HG02610 (cell line): ENCODE data around the gene LMF1.
"Not testable (repeated sequence)": the region's sequence is repeated elsewhere in the genome, so short reads cannot be mapped to it uniquely, and the experiment has no call there.

Experiments used
- ATAC-seq: cut with Tn5 transposase; IDR thresholded peaks from one replicate; pipeline ENCODE4 v1.9.1; 2021; ENCODE audit warnings: mild to moderate bottlenecking, moderate library complexity; ENCODE audit not compliant: unreplicated experiment

LMF1 gene

GRCh38 chr16:886084-886543 lies 84.7 kb downstream of the LMF1 start:
- ATAC-seq, result no peak

DNA sequence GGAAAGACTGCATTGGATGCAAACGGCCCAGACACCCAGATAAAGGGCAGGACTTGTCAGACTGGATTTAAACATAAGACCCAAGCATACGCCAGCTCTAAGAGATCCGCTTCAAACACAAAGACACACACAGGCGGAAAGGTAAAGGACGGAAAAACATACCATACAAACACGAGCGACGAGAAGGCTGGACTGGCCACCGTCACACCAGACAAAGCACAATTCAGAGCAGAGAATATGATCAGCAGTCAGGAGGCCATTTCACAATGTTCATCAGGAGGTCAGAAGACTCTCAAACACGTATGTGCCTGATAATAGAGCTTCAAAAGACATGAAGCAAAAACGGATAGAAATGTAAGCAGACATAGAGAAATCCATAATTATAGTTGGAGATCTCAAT lies 85.4 kb downstream of the LMF1 start:
- ATAC-seq, result no peak

- no peak for ATAC-seq
These were observed 86.6 kb downstream of the LMF1 start for GRCh38 chr16:884232-884631.

DNA sequence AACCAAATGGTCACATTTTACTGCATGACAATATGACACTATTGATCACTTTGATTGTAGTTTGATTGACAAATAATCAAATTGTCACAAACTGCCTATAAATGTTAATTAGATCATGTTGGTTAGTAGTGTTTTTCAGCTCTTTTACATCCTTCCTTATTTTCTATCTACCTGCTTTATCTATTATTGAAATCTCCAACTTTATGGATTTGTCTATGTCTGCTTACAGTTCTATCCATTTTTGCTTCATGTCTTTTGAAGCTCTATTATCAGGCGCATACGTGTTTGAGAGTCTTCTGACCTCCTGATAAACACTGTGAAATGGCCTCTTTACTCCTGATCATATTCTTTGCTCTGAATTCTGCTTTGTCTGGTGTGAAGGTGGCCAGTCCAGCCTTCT lies 87.0 kb downstream of the LMF1 start:
- ATAC-seq, result no peak

GRCh38 chr16:883340-883739 lies 87.4 kb downstream of the LMF1 start:
- no peak for ATAC-seq

DNA sequence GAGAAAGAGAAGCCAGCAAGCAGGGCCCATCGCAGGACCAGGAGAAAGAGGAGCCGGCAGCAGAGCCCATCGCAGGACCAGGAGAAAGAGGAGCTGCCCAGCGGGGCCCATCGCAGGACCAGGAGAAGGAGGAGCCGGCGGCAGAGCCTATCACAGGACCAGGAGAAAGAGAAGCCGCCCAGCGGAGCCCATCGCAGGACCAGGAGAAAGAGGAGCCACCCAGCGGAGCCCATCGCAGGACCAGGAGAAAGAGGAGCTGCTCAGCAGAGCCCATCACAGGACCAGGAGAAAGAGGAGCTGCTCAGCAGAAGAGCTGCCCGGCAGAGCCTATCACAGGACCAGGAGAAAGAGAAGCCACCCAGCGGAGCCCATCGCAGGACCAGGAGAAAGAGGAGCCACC lies 88.1 kb downstream of the LMF1 start:
- not testable (repeated sequence) for ATAC-seq

GRCh38 chr16:882256-882655 lies 88.5 kb downstream of the LMF1 start:
- no peak for ATAC-seq

DNA sequence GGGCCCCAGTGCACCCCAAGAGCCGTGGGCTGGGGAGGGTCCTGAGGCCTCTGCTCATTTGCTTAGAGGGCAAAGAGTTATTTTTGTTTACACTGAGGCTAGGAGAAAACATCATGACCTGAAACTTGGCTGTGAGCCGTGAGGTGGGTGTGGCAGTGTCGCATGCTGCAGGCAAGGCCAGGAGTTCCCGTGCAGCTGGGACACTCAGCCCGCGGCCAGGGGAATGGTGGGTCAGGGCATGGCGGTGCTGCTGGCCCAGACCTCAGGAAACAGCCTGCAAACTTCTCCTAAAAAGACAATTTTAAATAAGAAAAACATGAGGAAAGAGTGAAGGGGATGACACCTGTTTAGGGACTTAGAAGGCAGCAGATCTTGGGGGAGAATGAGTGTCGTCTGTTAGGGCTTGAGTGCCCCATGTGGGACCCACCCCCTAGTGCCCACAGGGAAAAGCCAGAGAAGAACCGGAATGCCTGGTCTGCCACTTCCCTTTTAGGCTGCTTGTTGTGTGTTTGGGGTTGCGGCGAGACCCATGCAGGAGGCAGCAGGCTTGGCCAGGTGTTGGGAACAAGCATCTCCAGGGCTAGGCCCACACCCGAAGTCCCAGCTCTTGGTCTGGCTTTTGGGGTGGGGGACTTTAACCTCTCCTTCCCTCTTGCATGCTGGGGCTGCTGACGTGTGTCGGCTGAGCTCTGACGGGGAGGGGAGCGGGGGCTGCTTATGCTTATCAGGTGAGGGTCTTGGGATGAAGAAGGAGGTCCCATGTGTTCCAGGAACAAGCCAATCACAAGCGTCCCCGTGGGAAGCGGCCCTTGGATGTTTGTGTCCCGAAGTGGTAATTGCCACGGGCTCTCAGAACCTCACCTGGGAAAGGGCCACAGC lies 89.3 kb downstream of the LMF1 start:
- ATAC-seq, result no peak

DNA sequence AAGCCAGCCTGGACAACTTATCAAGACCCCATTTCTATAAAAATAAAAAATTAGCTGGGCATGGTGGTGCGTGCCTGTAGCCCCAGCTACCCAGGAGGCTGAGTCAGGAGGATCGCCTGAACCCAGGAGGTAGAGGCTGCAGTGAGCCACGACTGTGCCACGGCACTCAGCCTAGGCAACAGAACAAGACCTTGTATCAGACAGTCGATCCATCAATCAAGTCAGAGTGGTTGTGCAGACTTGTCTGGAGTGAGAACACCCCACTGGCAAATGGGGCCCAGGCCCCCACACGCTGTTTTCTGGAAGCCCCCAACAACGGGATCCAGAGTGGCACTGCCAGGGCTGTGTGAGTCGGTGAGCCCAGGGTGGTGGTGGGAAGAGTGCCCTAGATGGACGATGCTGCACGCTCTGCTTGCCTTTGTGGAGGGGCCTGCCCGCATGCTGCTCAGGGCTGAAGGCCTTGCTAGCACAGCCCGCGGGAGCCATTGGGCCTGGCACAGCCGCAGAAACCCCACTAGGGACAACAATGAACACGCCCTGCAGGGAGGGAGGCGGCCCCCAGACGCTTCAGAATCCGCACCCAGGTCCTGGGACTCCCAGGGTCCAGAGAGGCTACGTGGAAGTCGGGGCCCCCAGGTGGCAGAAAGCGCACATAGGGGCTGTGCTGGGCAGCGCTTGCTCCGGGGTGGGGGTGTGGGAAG lies 90.2 kb downstream of the LMF1 start:
- ATAC-seq, result no peak

GRCh38 chr16:879986-880385 lies 90.8 kb downstream of the LMF1 start:
- ATAC-seq, result no peak

DNA sequence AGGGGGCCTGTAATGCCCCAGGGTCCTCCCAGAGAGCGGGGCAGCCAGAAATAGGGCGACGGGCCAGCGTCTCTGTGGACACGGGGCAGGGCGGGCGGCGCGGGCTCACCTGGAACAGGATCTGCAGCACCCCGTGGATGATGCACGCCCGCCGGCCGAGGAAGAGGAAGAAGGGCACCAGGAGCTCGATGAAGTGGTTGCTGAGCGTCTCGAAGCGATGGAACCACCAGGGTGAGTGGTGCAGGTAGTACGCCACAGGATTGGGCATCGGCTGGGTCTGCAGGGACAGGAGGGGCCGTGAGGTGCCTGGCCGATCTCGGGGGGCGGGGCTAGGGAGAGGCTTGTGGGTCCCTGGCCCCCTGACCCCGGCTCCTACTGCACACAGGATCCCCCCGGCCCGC lies 91.3 kb downstream of the LMF1 start:
- no peak for ATAC-seq

GRCh38 chr16:878886-879285 lies 91.9 kb downstream of the LMF1 start:
- ATAC-seq, result no peak

DNA sequence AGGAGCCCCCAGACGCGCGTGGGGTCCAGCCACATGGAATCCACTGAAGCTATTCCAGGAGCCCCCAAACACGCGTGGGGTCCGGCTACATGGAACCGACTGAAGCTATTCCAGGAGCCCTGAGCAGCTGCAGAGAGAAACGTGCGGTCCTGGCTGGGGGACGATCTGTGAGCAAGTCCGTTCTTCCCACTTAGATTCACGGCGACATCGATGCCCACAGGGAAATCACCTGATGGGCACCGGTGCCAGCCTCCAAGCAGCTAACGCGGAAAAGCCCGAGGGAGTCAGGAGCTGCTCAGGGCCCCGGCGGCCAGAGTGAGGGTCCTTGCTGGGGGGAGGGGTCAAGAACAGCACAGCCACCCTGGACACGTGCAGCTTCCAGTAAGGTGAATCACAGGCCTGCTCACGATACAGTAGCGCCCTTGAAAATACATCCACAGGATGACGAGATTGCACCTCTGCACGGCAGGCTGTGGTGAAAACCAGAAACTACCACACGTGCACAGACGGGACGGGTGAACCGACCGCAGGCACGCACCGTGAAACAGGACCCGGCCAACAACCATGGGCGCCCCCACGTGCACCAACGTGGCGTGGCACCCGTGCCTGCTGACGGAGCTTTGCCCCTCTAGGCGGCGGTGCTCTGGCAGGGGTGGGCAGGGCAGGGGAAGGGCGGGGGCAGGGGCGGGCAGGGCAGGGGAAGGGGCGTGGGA lies 92.6 kb downstream of the LMF1 start:
- no peak for ATAC-seq

- no peak for ATAC-seq
These were observed 93.3 kb downstream of the LMF1 start for GRCh38 chr16:877242-878071.

DNA sequence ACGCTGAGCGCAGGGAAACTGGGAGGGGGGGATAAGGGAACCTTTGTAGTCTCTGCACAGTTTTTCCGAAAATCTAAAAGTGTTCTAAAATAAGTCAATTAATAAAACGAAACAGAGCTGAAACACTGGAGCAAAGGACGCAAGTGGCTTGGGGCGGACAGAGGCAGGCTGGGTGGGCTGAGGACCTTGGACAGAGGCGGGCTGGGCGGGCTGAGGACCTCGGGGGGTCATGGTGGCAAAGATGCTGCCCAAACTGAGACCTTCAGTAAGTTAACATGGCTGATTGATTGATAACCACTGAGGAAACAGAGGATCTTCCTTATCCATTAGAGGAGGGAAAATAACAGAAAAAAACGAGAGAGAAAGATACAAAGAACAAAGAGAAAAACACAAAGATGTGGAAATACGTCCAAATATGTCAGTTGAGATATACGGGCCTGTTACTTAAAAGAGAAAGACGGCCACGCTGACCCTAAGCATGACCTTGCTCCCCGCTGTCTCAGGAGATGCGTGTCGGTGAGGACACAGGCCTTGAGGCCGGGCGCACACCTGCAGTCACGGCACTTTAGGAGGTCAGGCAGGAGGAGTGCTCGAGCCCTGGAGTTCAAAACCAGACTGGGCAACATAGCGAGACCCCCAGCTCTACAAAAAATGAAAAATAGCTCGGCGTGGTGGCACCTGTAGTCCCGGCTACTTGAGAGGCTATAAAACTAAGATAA lies 94.1 kb downstream of the LMF1 start:
- no peak for ATAC-seq

GRCh38 chr16:876041-876335 lies 94.8 kb downstream of the LMF1 start:
- no peak for ATAC-seq

GRCh38 chr16:875182-876040 lies 95.4 kb downstream of the LMF1 start:
- ATAC-seq, result no peak

GRCh38 chr16:874366-875181 lies 96.2 kb downstream of the LMF1 start:
- no peak for ATAC-seq

GRCh38 chr16:873889-874288 lies 96.9 kb downstream of the LMF1 start:
- ATAC-seq, result no peak
